Limb (tissue), 2 donors: ENCODE measurements around the gene CBX2.

Experiments
- DNase-seq, 2 donors: peaks; one replicate each; pipeline ENCODE4 v3.0.0-alpha.2; 2016; ENCODE audit errors: extremely low spot score in 2 of 2

CBX2 gene

DNA sequence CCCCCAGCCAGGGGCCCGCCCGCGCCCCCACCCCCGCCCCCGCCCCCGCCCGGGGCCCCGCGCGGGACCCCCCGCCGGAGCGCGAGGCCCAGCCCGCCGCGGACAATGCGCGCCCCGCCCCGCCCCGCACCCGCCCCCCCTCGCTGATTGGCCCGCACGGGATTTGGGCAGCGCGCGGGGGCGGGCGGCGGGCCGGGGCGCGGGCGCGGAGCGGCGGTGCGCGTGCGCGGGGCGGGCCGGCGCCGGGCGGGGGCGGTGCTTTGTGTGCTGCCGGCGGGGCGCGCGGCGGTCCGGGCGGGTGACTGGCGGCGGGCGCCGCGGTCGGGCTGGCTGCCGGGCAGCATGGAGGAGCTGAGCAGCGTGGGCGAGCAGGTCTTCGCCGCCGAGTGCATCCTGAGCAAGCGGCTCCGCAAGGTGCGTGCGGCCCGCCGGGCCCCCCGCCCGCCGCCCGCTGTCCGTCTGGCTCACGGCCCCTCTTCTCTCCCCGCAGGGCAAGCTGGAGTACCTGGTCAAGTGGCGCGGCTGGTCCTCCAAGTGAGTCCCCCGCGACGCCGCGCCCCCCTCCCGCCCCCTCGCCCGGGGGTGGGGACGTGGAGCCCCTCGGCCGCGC, at the start of gene CBX2:
Gene CBX2 (plus strand): TSS at position 255 of the 610 bp plus-strand sequence. CDS start 88 bp downstream, at position 343.
- peak; percentile 69 to 93 for DNase-seq

- peak; percentile 90 to 91 for DNase-seq
These were observed 49.6 kb upstream of the CBX2 start for GRCh38 chr17:79728169-79728907.

DNA sequence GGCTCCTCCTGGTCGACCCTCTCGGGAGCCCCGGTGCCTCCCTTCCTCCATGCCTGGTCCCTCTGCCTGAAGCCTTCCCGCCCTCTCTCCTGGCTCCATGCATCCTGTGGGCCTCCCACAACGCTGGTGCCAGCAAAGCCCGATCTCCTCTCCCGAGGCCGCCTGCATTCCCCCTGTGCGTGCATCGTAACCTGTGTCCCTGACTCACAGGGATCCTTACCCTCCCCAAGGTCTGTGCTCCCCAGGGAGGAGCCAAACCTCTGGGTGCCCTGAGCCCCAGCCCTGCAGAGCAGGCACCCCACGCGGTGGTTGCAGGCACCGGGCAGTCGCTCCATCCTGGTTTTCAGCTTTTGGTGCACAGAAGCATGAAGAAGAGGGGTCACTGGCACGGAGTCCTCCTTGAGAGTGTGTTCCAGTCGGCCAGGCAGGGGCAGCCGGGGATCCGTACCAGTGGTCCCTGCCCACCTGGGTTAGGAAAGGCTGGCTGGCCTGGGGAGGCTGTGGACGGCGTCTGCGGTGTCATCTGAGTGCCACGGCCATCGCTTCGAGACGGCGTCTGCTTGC, 49.0 kb upstream of the CBX2 start:
- no peak for DNase-seq

- no peak for DNase-seq
These were observed 48.2 kb upstream of the CBX2 start for GRCh38 chr17:79729761-79730160.

- no peak for DNase-seq
These were observed 47.5 kb upstream of the CBX2 start for GRCh38 chr17:79730437-79730768.

DNA sequence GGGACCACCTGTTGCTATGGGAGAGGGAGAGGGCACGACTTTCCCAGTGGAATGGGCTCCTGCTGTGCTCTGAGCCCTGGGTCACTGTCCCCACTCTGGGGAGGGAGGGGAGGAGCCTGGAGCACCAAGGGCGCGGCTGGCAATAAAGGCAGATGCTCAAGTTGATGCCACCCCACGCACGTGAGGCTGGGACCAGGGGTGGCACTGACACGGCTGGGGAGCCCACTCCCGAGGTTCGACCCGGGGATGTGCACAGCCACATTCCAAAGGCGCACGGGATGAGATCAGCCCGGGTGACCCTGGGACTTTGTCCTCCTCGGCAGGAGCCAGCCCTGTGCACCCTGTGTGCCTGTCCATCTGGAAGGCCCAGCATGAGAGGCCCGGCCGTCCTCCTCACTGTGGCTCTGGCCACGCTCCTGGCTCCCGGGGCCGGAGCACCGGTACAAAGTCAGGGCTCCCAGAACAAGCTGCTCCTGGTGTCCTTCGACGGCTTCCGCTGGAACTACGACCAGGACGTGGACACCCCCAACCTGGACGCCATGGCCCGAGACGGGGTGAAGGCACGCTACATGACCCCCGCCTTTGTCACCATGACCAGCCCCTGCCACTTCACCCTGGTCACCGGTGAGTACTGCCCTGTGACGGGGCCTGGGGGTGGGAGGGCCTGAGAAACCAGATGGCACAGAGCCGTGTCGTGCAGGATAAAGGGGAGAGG, 47.0 kb upstream of the CBX2 start, which contains the start of gene ENPP7:
Gene ENPP7 (plus strand): TSS at position 175 of the 715 bp plus-strand sequence. CDS start 197 bp downstream, at position 372.
- DNase-seq = no peak

- DNase-seq = no peak
These were observed 45.7 kb upstream of the CBX2 start for GRCh38 chr17:79732254-79732653.

GRCh38 chr17:79732804-79733691, 44.9 kb upstream of the CBX2 start:
- DNase-seq = no peak

DNA sequence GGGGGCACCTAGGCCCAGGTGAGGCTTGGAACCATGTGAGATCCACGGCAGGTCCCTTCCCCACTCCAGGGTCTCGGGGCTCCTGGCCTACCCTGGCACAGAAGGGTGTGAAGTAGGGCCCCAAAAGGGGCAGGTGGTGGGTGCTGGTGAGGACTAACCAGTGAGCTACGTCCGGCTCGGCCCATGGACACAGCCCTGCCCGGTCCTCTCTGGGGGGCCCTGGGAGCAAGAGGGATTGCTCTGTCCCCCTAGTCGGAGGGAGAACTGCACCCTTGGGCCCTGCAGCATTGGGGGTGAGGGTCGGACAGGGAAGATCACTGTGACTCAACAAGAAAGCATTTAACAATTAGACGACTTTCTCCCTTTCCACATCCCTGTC, 44.3 kb upstream of the CBX2 start:
- no peak for DNase-seq

DNA sequence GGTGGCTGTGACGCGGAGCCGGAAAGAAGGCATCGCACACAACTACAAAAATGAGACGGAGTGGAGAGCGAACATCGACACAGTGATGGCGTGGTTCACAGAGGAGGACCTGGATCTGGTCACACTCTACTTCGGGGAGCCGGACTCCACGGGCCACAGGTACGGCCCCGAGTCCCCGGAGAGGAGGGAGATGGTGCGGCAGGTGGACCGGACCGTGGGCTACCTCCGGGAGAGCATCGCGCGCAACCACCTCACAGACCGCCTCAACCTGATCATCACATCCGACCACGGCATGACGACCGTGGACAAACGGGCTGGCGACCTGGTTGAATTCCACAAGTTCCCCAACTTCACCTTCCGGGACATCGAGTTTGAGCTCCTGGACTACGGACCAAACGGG, 42.9 kb upstream of the CBX2 start:
- no peak for DNase-seq

DNA sequence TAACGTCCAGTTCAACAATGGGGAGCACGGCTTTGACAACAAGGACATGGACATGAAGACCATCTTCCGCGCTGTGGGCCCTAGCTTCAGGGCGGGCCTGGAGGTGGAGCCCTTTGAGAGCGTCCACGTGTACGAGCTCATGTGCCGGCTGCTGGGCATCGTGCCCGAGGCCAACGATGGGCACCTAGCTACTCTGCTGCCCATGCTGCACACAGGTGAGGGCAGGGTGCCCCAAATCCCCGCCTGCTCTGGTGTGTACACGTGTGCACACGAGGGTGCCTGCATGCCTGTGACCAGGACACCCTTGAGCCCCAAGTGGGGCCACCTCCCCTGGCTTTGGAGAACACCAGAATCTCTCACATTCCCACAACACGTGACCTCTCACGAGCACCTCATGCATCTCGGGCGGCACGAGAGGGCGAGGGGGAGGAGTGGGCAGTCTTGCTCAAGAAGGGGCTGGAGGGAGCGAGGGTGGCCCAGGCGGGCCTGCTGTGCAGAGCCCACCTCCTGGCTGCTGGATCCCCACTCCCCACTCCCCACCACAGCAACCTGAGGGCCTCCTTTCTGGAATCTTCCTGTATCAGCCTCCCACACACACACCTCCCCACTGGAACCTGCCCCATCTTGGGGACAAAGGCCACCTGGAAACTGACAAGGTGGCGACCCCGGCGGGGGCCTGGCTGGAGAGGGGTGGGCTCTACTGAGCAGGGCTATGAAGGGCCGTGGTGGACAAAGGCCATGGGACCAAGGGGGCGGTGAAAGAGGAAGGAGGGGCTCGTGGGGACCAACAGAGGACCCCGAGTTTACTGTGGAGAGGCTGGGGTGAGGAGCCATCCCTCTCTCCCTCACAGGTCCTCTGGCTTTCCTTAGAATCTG, 40.7 kb upstream of the CBX2 start:
- DNase-seq = no peak

DNA sequence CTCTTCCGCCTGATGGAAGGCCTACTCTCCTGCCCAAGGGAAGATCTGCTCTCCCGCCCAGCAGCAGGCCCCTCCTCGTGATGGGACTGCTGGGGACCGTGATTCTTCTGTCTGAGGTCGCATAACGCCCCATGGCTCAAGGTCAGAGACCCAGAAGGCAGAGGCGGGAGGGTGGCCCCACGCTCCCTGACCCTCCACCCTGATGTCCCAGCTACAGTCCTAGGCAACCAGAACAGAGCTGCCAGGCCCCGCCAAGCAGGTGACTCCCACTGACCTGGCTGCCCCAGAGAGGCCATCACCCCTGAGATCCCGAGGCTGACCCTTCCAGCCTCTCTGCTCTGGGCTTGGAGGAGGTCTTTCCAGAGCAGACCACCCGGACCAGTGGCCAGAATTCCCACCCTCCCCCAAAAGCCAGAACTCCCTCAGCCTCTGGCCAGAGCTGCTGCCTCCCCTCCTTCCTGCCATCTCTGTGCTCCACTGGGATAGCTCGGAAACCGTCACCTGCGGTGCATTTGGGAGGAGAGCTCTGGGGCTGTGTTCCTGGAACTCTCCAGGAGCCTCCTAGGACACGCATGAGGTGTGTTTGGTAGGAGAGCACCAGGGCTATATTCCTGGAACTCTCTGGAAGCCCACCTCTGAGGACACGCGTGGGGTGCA, 39.9 kb upstream of the CBX2 start:
- DNase-seq = no peak

GRCh38 chr17:79738643-79739042, 39.3 kb upstream of the CBX2 start:
- no peak for DNase-seq

- no peak for DNase-seq
These were observed 38.5 kb upstream of the CBX2 start for GRCh38 chr17:79739148-79740062.

DNA sequence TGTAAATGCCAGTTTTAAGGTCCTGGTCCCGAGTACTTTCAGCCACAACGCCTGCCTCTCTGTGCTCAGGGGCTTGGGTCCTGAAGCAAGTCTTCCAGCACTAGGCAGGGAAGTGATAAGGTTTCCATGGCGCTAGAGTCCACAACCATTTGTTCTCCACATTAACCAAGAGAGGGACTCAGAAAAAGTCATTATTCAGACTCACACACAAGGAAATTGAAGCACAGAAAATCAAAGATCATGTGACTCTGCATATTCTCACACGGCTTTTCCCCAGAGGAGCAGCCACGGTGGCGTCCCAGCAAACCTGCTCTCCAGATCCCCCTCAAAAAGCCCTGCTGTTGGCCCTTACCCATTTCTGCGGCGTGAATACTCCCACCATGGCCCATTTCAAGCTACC, 37.5 kb upstream of the CBX2 start:
- no peak for DNase-seq

DNA sequence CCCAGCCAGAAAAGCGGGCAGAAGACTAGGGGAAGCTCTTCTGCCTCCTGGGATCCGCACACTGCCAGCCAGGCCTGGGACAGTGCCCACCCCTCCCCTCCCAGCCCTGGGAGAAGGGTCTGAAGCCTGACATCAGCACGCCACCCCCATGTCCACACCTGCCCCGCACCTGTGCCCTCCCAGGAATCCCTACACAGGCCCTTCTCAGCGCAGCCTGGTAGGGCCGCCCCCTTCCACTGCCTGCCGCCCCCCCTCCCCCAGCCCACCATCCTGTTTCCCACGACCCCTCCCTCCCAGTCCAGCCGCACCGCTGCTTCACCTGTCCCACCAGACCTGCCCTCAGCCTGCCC, 36.6 kb upstream of the CBX2 start:
- DNase-seq = no peak

DNA sequence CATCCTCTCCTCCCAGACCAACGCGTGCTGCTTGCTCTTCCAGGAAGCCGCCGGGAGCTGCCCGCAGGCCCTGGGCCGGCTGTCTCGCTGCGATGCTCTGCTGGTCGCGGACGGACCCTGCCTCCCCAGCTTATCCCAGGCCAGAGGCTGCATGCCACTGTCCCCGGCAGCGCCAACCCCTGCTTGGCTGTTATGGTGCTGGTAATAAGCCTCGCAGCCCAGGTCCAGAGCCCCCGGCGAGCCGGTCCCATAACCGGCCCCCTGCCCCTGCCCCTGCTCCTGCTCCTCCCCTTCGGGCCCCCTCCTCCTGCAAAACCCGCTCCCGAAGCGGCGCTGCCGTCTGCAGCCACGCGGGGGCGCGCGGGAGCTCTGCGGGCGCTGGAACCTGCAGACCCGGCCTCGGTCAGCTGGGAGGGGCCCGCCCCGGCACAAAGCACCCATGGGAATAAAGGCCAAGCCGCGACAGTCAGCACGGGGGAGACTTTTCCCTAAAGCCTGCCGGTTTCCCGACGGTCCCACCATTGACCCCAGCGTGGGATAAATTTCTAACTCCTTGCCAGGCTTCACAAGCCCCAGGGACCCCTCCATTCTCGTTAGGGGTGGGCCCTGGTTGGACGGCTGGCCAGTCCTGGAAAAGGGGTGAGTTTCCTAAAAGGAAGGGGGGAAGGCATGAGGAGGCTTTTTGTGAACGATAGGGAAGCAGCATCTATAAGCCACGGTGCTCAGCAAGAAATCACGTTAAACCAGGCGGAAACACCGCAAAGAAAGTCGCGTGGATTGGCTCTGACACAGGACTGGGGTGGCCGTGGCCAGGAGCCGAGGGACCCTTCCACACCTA, 36.0 kb upstream of the CBX2 start:
- DNase-seq = peak; percentile 66 to 94

DNA sequence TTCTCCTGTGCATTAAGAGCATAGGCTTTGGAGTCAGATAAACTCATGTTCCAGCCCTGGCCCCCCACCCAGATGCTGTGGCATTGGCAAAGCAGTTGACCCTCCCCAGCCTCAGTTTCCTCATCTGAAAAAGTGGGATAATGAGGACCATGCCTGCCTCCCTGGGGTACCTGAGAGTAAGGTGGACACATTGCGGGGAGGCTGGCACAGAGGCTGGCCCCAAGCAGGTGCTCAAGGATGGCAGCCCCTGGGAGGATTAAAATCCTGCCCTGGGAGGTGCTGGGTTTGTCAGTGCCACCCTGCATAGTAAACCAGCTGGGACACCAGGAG, 35.4 kb upstream of the CBX2 start:
- DNase-seq = no peak
